GM12878 (cell line): ENCODE results near the gene GBX1. TPM values are rescaled to one million over a fixed set of nuclear protein-coding genes. Genes with fewer than 3 reads are reported as not detected.

ENCODE experiments used
- BRCA1 ChIP-seq: IDR thresholded peaks from 2 replicates; pipeline ENCODE4 v1.6.1; 2011; ENCODE audit warnings: low read depth, low read length, improper control_type of control experiment
- CHD1 ChIP-seq: IDR thresholded peaks from 2 replicates; pipeline ENCODE4 v1.6.1; 2012; ENCODE audit warnings: low read depth, low read length, improper control_type of control experiment
- CREB1 ChIP-seq: IDR thresholded peaks from 2 replicates; pipeline ENCODE4 v1.6.1; 2012; ENCODE audit warnings: low read depth, mild to moderate bottlenecking, inconsistent platforms
- CTCF ChIP-seq, 3 experiments: IDR thresholded peaks in 2 of 3; conservative IDR thresholded peaks in 1 of 3; 2 replicates each; pipeline ENCODE4 v1.5.1; 2011; ENCODE audit warnings: low read depth in 3 of 3, low read length in 3 of 3, mild to moderate bottlenecking in 3 of 3, control low read depth in 2 of 3, moderate library complexity in 2 of 3, inconsistent platforms in 1 of 3, mixed read lengths in 1 of 3; ENCODE audit not compliant: control insufficient read depth in 2 of 3, insufficient read depth in 1 of 3; ENCODE audit errors: extremely low read depth in 1 of 3
- ETV6 ChIP-seq, 2 experiments: fragments of 450-650 bp in 1 of 2; IDR thresholded peaks in 1 of 2; conservative IDR thresholded peaks in 1 of 2; 2 replicates each; pipeline ENCODE4 v1.6.1; 2014; ENCODE audit warnings: antibody characterized with exemption in 1 of 2, borderline replicate concordance in 1 of 2, low read depth in 1 of 2, mild to moderate bottlenecking in 1 of 2, moderate library complexity in 1 of 2
- HDAC2 ChIP-seq: fragments of 200-600 bp; sonication (generic); IDR thresholded peaks from 2 replicates; pipeline ENCODE4 v1.6.1; 2017
- HSF1 ChIP-seq: fragments of 150-350 bp; IDR thresholded peaks from 2 replicates; pipeline ENCODE4 v1.6.1; 2014; ENCODE audit warnings: mild to moderate bottlenecking, low read depth, low read length
- JUND ChIP-seq: IDR thresholded peaks from 2 replicates; pipeline ENCODE4 v1.6.1; 2012; ENCODE audit warnings: low read depth, mild to moderate bottlenecking, low read length, improper control_type of control experiment, moderate library complexity
- MLLT1 ChIP-seq: fragments of 450-650 bp; IDR thresholded peaks from 2 replicates; pipeline ENCODE4 v1.6.1; 2016; ENCODE audit warnings: mild to moderate bottlenecking
- MXI1 ChIP-seq: fragments of 150-350 bp; IDR thresholded peaks from 2 replicates; pipeline ENCODE4 v1.6.1; 2011; ENCODE audit warnings: low read depth, mild to moderate bottlenecking, inconsistent platforms, low read length, improper control_type of control experiment
- NR2C1 ChIP-seq: fragments of 450-650 bp; IDR thresholded peaks from 2 replicates; pipeline ENCODE4 v1.6.1; 2017; ENCODE audit warnings: antibody characterized with exemption, mild to moderate bottlenecking, moderate library complexity
- NR2F1 ChIP-seq: fragments of 450-650 bp; conservative IDR thresholded peaks from 2 replicates; pipeline ENCODE4 v1.6.1; 2017; ENCODE audit warnings: mild to moderate bottlenecking
- RAD51 ChIP-seq: fragments of 450-650 bp; IDR thresholded peaks from 2 replicates; pipeline ENCODE4 v1.6.1; 2016; ENCODE audit warnings: moderate library complexity, mild to moderate bottlenecking, inconsistent platforms
- RB1 ChIP-seq: fragments of 450-650 bp; formaldehyde crosslinking; IDR thresholded peaks from 2 replicates; pipeline ENCODE4 v1.6.1; 2017; ENCODE audit warnings: mild to moderate bottlenecking, borderline replicate concordance
- RELA ChIP-seq: fragments of 450-650 bp; IDR thresholded peaks from 2 replicates; pipeline ENCODE4 v1.8.0; 2014; ENCODE audit warnings: borderline replicate concordance; ENCODE audit not compliant: partially characterized antibody
- RFX5 ChIP-seq: IDR thresholded peaks from 2 replicates; pipeline ENCODE4 v1.6.1; 2011; ENCODE audit warnings: low read depth, low read length, improper control_type of control experiment
- RUNX3 ChIP-seq: IDR thresholded peaks from 2 replicates; pipeline ENCODE4 v1.6.1; 2012; ENCODE audit warnings: low read length, inconsistent platforms
- SMC3 ChIP-seq: IDR thresholded peaks from 2 replicates; pipeline ENCODE4 v1.6.1; 2011; ENCODE audit warnings: low read length, improper control_type of control experiment, borderline replicate concordance
- TCF3 ChIP-seq: IDR thresholded peaks from 2 replicates; pipeline ENCODE4 v1.6.1; 2012; ENCODE audit warnings: low read depth, mild to moderate bottlenecking, low read length, borderline replicate concordance; ENCODE audit not compliant: insufficient read depth
- TCF7 ChIP-seq: IDR thresholded peaks from 2 replicates; pipeline ENCODE4 v1.6.1; 2014; ENCODE audit warnings: antibody characterized with exemption, borderline replicate concordance
- YY1 ChIP-seq: IDR thresholded peaks from 2 replicates; pipeline ENCODE4 v1.6.1; 2011; ENCODE audit warnings: low read depth, mild to moderate bottlenecking, low read length
- polyA plus RNA-seq, 11 experiments: library from polyadenylated mRNA; depleted of rRNA in 4 of 11; unstranded in 6 of 11; stranded (reverse) in 5 of 11; fragments of >200 nt; fragmentation: Nextera tagmentation in 4 of 11; fragmentation: Illumina TruSeq in 1 of 11; extraction: Ambion mirVana in 4 of 11; extraction: Trizol in 1 of 11; gene quantifications; 1 replicate in 1 of 11; 2 replicates in 10 of 11; pipeline versions ENCODE4 v1.2.1 to v1.2.3, GENCODE V29; 2011 to 2016; ENCODE audit warnings: inconsistent platforms in 2 of 11, missing spikeins in 2 of 11, low read depth in 1 of 11
- total RNA-seq, 4 experiments: library from RNA; depleted of rRNA in 3 of 4; stranded (reverse); fragments of >200 nt in 3 of 4; fragmentation: Illumina TruSeq in 1 of 4; extraction: Trizol in 1 of 4; gene quantifications; 2 replicates each; pipeline versions ENCODE4 v1.2.1 to v1.2.3, GENCODE V29; 2013 to 2021
- TF ChIP-seq, protein P1 (sequence below): fragments of 450-650 bp; IDR thresholded peaks from 2 replicates; pipeline ENCODE4 v1.6.1; 2018; ENCODE audit warnings: borderline replicate concordance, mild to moderate bottlenecking; ENCODE audit not compliant: partially characterized antibody

Gene GBX1
- total and polyA plus RNA-seq, 10 of the 15 experiments (the other 5 are each of a cell fraction or from before 2014, with no cell fraction given) = not detected

DNA sequence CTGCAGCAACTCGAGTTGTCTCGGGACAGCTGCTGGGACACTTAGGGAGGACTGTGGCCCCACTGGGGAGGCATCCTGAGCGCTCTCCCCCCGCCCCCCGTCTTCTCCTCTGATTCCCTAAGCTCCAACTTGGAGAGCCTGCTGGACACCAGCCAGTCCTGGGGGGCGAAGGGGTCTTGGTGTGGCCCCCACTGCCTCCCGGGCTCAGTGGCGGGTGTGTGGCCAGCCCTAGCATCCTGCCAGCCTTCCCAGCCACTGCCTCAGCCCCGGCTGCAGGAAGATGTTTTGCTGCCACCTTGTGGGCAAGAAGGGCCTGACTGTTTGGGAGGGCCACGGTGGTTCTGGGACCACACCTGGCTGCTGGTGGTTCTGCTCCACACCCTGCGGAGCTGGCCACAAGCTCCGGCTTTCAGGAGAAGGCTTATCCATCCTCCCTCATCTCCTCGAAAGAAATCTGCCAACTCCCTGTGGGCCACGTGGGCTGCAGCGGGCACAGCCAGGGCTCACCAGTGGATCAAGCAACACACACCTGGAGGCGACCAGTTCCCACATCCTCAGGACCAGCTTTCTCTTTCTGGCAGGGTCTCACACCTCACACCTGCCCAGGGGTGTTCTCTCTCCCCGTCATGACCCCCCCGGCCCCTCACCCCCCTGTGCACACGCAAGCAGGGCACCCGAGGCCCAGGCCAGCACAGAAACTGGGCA is 56.4 kb downstream of the GBX1 start (continued):
- TF ChIP-seq RB1 (peak; percentile 75; the same call in 1 of the 2 replicates), NR2F1 (no peak), MLLT1 (no peak), BRCA1 (no peak), JUND (no peak), NR2C1 (no peak), HSF1 (no peak), RUNX3 (peak; percentile 24; the same call in 1 of the 2 replicates), MXI1 (no peak), RAD51 (no peak), ETV6 (conservative IDR thresholded peaks at IDR 0.05 in 1 of 2, IDR thresholded peaks at IDR 0.05 in 1 of 2; ENCODE audit: borderline replicate concordance in 1 of 2, low read depth in 1 of 2) (no peak), TCF7 (no peak), TCF3 (no peak), CTCF (IDR thresholded peaks at IDR 0.05 in 2 of 3, conservative IDR thresholded peaks at IDR 0.05 in 1 of 3; ENCODE audit: control insufficient read depth in 2 of 3, extremely low read depth in 1 of 3, insufficient read depth in 1 of 3, low read depth in 3 of 3, low read length in 3 of 3) (peak; percentile 86 to 93 (median 92)), SMC3 (peak; percentile 73), RFX5 (no peak), CREB1 (no peak), CHD1 (no peak), HDAC2 (no peak), YY1 (no peak), RELA (peak; percentile 14)
- TF ChIP-seq, protein P1, sequence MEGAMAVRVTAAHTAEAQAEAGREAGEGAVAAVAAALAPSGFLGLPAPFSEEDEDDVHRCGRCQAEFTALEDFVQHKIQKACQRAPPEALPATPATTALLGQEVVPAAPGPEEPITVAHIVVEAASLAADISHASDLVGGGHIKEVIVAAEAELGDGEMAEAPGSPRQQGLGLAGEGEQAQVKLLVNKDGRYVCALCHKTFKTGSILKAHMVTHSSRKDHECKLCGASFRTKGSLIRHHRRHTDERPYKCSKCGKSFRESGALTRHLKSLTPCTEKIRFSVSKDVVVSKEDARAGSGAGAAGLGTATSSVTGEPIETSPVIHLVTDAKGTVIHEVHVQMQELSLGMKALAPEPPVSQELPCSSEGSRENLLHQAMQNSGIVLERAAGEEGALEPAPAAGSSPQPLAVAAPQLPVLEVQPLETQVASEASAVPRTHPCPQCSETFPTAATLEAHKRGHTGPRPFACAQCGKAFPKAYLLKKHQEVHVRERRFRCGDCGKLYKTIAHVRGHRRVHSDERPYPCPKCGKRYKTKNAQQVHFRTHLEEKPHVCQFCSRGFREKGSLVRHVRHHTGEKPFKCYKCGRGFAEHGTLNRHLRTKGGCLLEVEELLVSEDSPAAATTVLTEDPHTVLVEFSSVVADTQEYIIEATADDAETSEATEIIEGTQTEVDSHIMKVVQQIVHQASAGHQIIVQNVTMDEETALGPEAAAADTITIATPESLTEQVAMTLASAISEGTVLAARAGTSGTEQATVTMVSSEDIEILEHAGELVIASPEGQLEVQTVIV = no peak
